K562 (cell line): ENCODE data around the gene SPINK8. TPM values are rescaled to one million over a fixed set of nuclear protein-coding genes. Genes with fewer than 3 reads are reported as not detected.
A peak's percentile ranks its signal among the peaks of the same experiment; 100 is the strongest.

ENCODE experiments used
- ARID2 ChIP-seq: fragments of 450-650 bp; IDR thresholded peaks from 2 replicates; pipeline ENCODE4 v1.6.1; 2017; ENCODE audit warnings: antibody characterized with exemption, mild to moderate bottlenecking
- CREM ChIP-seq: IDR thresholded peaks from 2 replicates; pipeline ENCODE4 v1.6.1; 2014; ENCODE audit warnings: antibody characterized with exemption, low read depth
- CUX1 ChIP-seq: fragments of 200-800 bp; sonication (Bioruptor generic); IDR thresholded peaks from 2 replicates; pipeline ENCODE4 v1.6.1; 2016; ENCODE audit warnings: missing genetic modification characterization, missing compliant biosample characterization
- CXXC5 ChIP-seq: fragments of 250-450 bp; sonication (Bioruptor Pico); IDR thresholded peaks from 2 replicates; pipeline ENCODE4 v1.8.0; 2022; ENCODE audit warnings: inconsistent platforms, mild to moderate bottlenecking, moderate library complexity
- E2F6 ChIP-seq, 2 experiments: IDR thresholded peaks; 2 replicates each; pipeline ENCODE4 v1.6.1; 2011; ENCODE audit warnings: borderline replicate concordance in 1 of 2, control low read depth in 1 of 2, low read depth in 1 of 2, low read length in 1 of 2, mild to moderate bottlenecking in 1 of 2, mixed read lengths in 1 of 2, moderate library complexity in 1 of 2; ENCODE audit not compliant: insufficient read depth in 1 of 2, insufficient read length in 1 of 2, poor library complexity in 1 of 2, severe bottlenecking in 1 of 2; ENCODE audit errors: extremely low read depth in 1 of 2
- HDAC2 ChIP-seq: fragments of 450-650 bp; IDR thresholded peaks from 2 replicates; pipeline ENCODE4 v1.6.1; 2016; ENCODE audit warnings: mild to moderate bottlenecking
- KLF13 ChIP-seq: fragments of 450-650 bp; IDR thresholded peaks from 2 replicates; pipeline ENCODE4 v1.6.1; 2016; ENCODE audit warnings: missing genetic modification characterization, low read depth, mild to moderate bottlenecking, missing compliant biosample characterization, moderate library complexity, borderline replicate concordance
- NCOR1 ChIP-seq: fragments of 450-650 bp; IDR thresholded peaks from 2 replicates; pipeline ENCODE4 v1.6.1; 2016; ENCODE audit warnings: mild to moderate bottlenecking, moderate library complexity
- OTX1 ChIP-seq: fragments of 450-650 bp; formaldehyde crosslinking; IDR thresholded peaks from 2 replicates; pipeline ENCODE4 v1.4.0; 2022; ENCODE audit warnings: mild to moderate bottlenecking
- PHB2 ChIP-seq: fragments of 450-650 bp; IDR thresholded peaks from 2 replicates; pipeline ENCODE4 v1.6.1; 2017; ENCODE audit warnings: low read depth
- POLR3G ChIP-seq: IDR thresholded peaks from 2 replicates; pipeline ENCODE4 v1.6.1; 2011; ENCODE audit not compliant: insufficient read length, insufficient replicate concordance; ENCODE audit errors: extremely low read depth
- RBM17 ChIP-seq: fragments of 200-400 bp; formaldehyde crosslinking; IDR thresholded peaks from 2 replicates; pipeline ENCODE4 v1.6.1; 2017; ENCODE audit warnings: low read depth, mild to moderate bottlenecking, low read length, borderline replicate concordance
- SMARCA5 ChIP-seq: fragments of 450-650 bp; IDR thresholded peaks from 2 replicates; pipeline ENCODE4 v1.6.1; 2016
- TCF3 ChIP-seq: sonication (generic); formaldehyde crosslinking; IDR thresholded peaks from 2 replicates; pipeline ENCODE4 v1.4.0; 2020; ENCODE audit warnings: mild to moderate bottlenecking, missing genetic modification reagents
- ZKSCAN3 ChIP-seq: fragments of 250-450 bp; sonication (Bioruptor Pico); IDR thresholded peaks from 2 replicates; pipeline ENCODE4 v1.4.0; 2020
- ZNF316 ChIP-seq: fragments of 450-650 bp; IDR thresholded peaks from 2 replicates; pipeline ENCODE4 v1.6.1; 2016
- polyA plus RNA-seq, 8 experiments: library from polyadenylated mRNA; depleted of rRNA in 4 of 8; stranded (reverse) in 5 of 8; unstranded in 3 of 8; fragments of >200 nt; fragmentation: Nextera tagmentation in 2 of 8; fragmentation: Illumina TruSeq in 1 of 8; extraction: Ambion mirVana in 2 of 8; extraction: Trizol in 1 of 8; gene quantifications; 2 replicates each; pipeline versions ENCODE4 v1.2.1 to v1.2.3, GENCODE V29; 2011 to 2014; ENCODE audit warnings: inconsistent platforms in 1 of 8, missing spikeins in 1 of 8
- total RNA-seq, 7 experiments: library from RNA; depleted of rRNA in 6 of 7; stranded (reverse); fragments of >200 nt in 6 of 7; fragmentation: Illumina TruSeq in 2 of 7; extraction: Trizol in 2 of 7; gene quantifications; 2 replicates each; pipeline versions ENCODE4 v1.2.1 to v1.2.3, GENCODE V29; 2011 to 2021; ENCODE audit warnings: low replicate concordance in 1 of 7
- TF ChIP-seq, protein P1 (sequence below): sonication (generic); formaldehyde crosslinking; IDR thresholded peaks from 2 replicates; pipeline ENCODE4 v1.4.0; 2020; ENCODE audit warnings: mild to moderate bottlenecking, missing genetic modification reagents
- TF ChIP-seq, protein P2 (sequence below): sonication (generic); formaldehyde crosslinking; IDR thresholded peaks from 2 replicates; pipeline ENCODE4 v1.8.1; 2022; ENCODE audit warnings: missing genetic modification reagents

Gene SPINK8
- total and polyA plus RNA-seq, 9 of the 15 experiments (the other 6 are each of a cell fraction or from before 2014, with no cell fraction given), result not detected

DNA sequence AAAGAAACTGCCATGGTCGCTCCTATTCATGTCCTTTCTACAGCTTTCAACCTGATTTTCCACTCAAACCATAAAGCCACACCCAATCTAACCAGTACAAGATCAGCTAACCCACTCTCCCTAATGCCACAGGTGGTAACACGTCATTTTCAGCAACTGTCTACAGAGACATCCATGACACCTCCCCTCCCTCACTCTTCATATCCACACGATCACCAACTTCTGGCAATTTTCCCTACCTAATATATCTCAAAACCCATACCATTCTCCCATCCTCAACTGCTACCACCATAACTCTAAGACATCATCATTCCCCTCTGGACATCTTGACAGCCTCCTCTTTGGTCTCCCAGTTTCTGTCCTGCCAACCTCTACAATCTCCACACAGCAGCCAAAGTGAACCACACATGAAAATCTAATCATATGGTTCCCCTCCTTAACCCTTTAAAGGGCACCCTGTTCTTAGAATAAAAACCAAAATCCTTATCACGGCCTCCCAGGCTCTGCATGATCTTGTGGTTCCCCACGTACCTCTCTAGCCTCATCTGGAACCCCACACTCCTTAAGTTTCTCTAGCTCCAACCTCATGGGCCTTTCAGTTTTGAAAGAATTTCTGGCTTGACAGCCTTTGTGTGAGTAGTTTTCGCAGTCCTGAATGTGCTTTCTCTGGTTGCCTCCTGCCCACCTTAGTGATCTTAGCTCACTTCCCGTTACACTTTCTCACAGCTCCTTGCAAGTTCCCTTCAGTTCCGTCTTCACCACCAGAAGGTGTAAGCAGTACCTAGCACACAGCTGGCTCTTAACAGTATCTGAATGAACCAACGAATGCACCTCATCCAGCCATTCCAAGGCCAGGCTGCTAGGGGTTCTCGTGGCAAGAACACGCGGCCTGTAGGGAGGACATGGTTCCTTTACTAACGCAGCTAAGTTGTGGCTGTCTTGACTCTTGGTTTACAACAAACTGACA is 33.4 kb downstream of the SPINK8 start (continued):
- TF ChIP-seq KLF13 (tag) (no peak), POLR3G (no peak), ZNF316 (no peak), CXXC5 (CRISPR knock-in tag) (peak; percentile 30; the same call in 1 of the 2 replicates), SMARCA5 (no peak), CUX1 (CRISPR knock-in tag) (no peak), ARID2 (peak; percentile 14; the same call in 1 of the 2 replicates), NCOR1 (peak; percentile 62), RBM17 (no peak), OTX1 (CRISPR knock-in tag) (no peak), HDAC2 (peak; percentile 57; the same call in 1 of the 2 replicates), PHB2 (0 out of 2 replicates have a peak, but pooled peaks have one; percentile 32), CREM (0 out of 2 replicates have a peak, but pooled peaks have one; percentile 3), TCF3 (CRISPR knock-in tag) (peak; percentile 85), E2F6 (IDR thresholded peaks at IDR 0.05; ENCODE audit: borderline replicate concordance in 1 of 2, extremely low read depth in 1 of 2, insufficient read depth in 1 of 2, insufficient read length in 1 of 2, low read depth in 1 of 2, low read length in 1 of 2, poor library complexity in 1 of 2, severe bottlenecking in 1 of 2) (peak in 1 of 2 experiments; percentile 52), ZKSCAN3 (CRISPR knock-in tag) (no peak)
- TF ChIP-seq, protein P1, sequence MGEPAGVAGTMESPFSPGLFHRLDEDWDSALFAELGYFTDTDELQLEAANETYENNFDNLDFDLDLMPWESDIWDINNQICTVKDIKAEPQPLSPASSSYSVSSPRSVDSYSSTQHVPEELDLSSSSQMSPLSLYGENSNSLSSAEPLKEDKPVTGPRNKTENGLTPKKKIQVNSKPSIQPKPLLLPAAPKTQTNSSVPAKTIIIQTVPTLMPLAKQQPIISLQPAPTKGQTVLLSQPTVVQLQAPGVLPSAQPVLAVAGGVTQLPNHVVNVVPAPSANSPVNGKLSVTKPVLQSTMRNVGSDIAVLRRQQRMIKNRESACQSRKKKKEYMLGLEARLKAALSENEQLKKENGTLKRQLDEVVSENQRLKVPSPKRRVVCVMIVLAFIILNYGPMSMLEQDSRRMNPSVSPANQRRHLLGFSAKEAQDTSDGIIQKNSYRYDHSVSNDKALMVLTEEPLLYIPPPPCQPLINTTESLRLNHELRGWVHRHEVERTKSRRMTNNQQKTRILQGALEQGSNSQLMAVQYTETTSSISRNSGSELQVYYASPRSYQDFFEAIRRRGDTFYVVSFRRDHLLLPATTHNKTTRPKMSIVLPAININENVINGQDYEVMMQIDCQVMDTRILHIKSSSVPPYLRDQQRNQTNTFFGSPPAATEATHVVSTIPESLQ, result 0 out of 2 replicates have a peak, but pooled peaks have one; percentile 42
- TF ChIP-seq, protein P2, sequence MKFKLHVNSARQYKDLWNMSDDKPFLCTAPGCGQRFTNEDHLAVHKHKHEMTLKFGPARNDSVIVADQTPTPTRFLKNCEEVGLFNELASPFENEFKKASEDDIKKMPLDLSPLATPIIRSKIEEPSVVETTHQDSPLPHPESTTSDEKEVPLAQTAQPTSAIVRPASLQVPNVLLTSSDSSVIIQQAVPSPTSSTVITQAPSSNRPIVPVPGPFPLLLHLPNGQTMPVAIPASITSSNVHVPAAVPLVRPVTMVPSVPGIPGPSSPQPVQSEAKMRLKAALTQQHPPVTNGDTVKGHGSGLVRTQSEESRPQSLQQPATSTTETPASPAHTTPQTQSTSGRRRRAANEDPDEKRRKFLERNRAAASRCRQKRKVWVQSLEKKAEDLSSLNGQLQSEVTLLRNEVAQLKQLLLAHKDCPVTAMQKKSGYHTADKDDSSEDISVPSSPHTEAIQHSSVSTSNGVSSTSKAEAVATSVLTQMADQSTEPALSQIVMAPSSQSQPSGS (CRISPR knock-in tag), result no peak
